B cell (primary cell): ENCODE measurements around the gene TTPAL. TPM values are rescaled to one million over a fixed set of nuclear protein-coding genes. Genes with fewer than 3 reads are reported as not detected.
A peak's percentile ranks its signal among the peaks of the same experiment; 100 is the strongest.

Experiments used
- ATAC-seq: fragments of 200-7000 bp; cut with Tn5 transposase; one replicate; pipeline ENCODE4 v1.10.0; 2021; ENCODE audit warnings: low read depth, mild to moderate bottlenecking, moderate number of reproducible peaks, moderate library complexity
- CTCF ChIA-PET: fragments of 350-600 bp; sonication (Branson Sonifier 250); formaldehyde crosslinking; loops from one replicate; lab custom pipeline; 2021; ENCODE audit warnings: antibody characterized with exemption, inconsistent platforms; lab: Charles Lee
- POLR2A ChIA-PET: fragments of 350-600 bp; sonication (Branson Sonifier 250); formaldehyde crosslinking; loops from one replicate; lab custom pipeline; 2021; ENCODE audit warnings: antibody characterized with exemption; lab: Charles Lee
- DNase-seq: peaks from one replicate; pipeline ENCODE4 v3.0.0; 2013
- H2AFZ ChIP-seq: 2 replicates; pipeline ENCODE4 v1.6.1; 2012; ENCODE audit warnings: mild to moderate bottlenecking, low read depth, low read length; ENCODE audit not compliant: insufficient read depth, poor library complexity, severe bottlenecking
- H3K27ac ChIP-seq, 2 donors: 1 replicate in 1 of 2; 2 replicates in 1 of 2; pipeline ENCODE4 v1.5.1; 2012 to 2013; ENCODE audit warnings: low read length in 2 of 2, mild to moderate bottlenecking in 2 of 2, moderate library complexity in 1 of 2
- H3K27me3 ChIP-seq, 4 experiments: fragments of 200-600 bp in 1 of 4; sonication (generic) in 1 of 4; replicated peaks in 1 of 4; 1 replicate in 2 of 4; 2 replicates in 2 of 4; pipeline versions ENCODE4 v1.6.1 to v1.7.0; 2013 to 2016; ENCODE audit warnings: low read length in 3 of 4, mild to moderate bottlenecking in 2 of 4, mixed read lengths in 1 of 4, moderate library complexity in 1 of 4; ENCODE audit not compliant: insufficient read depth in 4 of 4, control insufficient read depth in 3 of 4; ENCODE audit errors: control extremely low read depth in 1 of 4
- H3K36me3 ChIP-seq, 2 experiments: replicated peaks in 1 of 2; 1 replicate in 1 of 2; 2 replicates in 1 of 2; pipeline versions ENCODE4 v1.6.1 to v1.7.1; 2013; ENCODE audit warnings: low read length in 1 of 2; ENCODE audit not compliant: insufficient read depth in 2 of 2, control insufficient read depth in 1 of 2; ENCODE audit errors: control extremely low read depth in 1 of 2, extremely low read depth in 1 of 2
- H3K4me1 ChIP-seq, 2 donors: fragments of 200-600 bp in 1 of 2; sonication (generic) in 1 of 2; 1 replicate in 1 of 2; 2 replicates in 1 of 2; pipeline versions ENCODE4 v1.5.1 to v1.6.1; 2013 to 2017; ENCODE audit warnings: low read length in 2 of 2; ENCODE audit not compliant: control insufficient read depth in 2 of 2, insufficient read depth in 2 of 2
- H3K4me2 ChIP-seq: replicated peaks from 2 replicates; pipeline ENCODE3; 2012; ENCODE audit warnings: mild to moderate bottlenecking, low read depth, low read length; ENCODE audit not compliant: poor library complexity, severe bottlenecking
- H3K4me3 ChIP-seq, 5 experiments: fragments of 200-600 bp in 1 of 5; sonication (generic) in 1 of 5; 1 replicate in 3 of 5; 2 replicates in 2 of 5; pipeline versions ENCODE4 v1.5.1 to v1.7.0; 2011 to 2016; ENCODE audit warnings: low read length in 4 of 5, mild to moderate bottlenecking in 4 of 5, low read depth in 2 of 5, control low read depth in 1 of 5, moderate library complexity in 1 of 5; ENCODE audit not compliant: insufficient read depth in 1 of 5; ENCODE audit errors: control extremely low read depth in 1 of 5, extremely low read depth in 1 of 5
- H3K79me2 ChIP-seq: fragments of 200-600 bp; sonication (generic); one replicate; pipeline ENCODE4 v1.6.0; 2016; ENCODE audit warnings: low read length; ENCODE audit not compliant: control insufficient read depth, insufficient read depth
- H3K9ac ChIP-seq: fragments of 200-600 bp; sonication (generic); 2 replicates; pipeline ENCODE4 v1.6.1; 2017; ENCODE audit warnings: mild to moderate bottlenecking, low read length, moderate library complexity
- H3K9me3 ChIP-seq, 3 donors: one replicate each; pipeline versions ENCODE4 v1.6.1 to v1.7.1; 2013; ENCODE audit warnings: low read length in 2 of 3; ENCODE audit not compliant: control insufficient read depth in 2 of 3, insufficient read depth in 1 of 3; ENCODE audit errors: control extremely low read depth in 1 of 3
- H4K20me1 ChIP-seq: 2 replicates; pipeline ENCODE4 v1.6.0; 2012; ENCODE audit warnings: mild to moderate bottlenecking, low read length; ENCODE audit not compliant: insufficient read depth, control insufficient read depth, poor library complexity, severe bottlenecking
- H3K27ac Mint-ChIP-seq: one replicate; pipeline ENCODE4 v1.8.0; 2021; ENCODE audit warnings: mixed read lengths
- H3K27me3 Mint-ChIP-seq: one replicate; pipeline ENCODE4 v1.8.0; 2021; ENCODE audit warnings: mixed read lengths
- H3K4me1 Mint-ChIP-seq: one replicate; pipeline ENCODE4 v1.8.0; 2021; ENCODE audit warnings: mixed read lengths
- H3K4me3 Mint-ChIP-seq: one replicate; pipeline ENCODE4 v1.8.0; 2021; ENCODE audit warnings: mixed read lengths
- H3K9me3 Mint-ChIP-seq: one replicate; pipeline ENCODE4 v1.8.0; 2022; ENCODE audit warnings: mixed read lengths; ENCODE audit not compliant: insufficient read depth
- EZH2 ChIP-seq: IDR thresholded peaks from 2 replicates; pipeline ENCODE4 v1.6.1; 2012; ENCODE audit warnings: borderline replicate concordance, low read depth, mild to moderate bottlenecking, moderate library complexity, low read length; ENCODE audit not compliant: insufficient read depth, poor library complexity, severe bottlenecking
- WGBS: methylation state at CpG from one replicate; pipeline ENCODE4 v1.1.5; 2013; ENCODE audit warnings: missing lambda C conversion rate; ENCODE audit not compliant: insufficient coverage; 5-methylcytosine and 5-hydroxymethylcytosine counted together
- intact Hi-C: fragments of 100-400 bp; cut with micrococcal nuclease; formaldehyde crosslinking; loops from one replicate; pipeline ENCODE4 v1.10.0; 2022
- polyA plus RNA-seq: library from polyadenylated mRNA; depleted of rRNA; stranded (reverse); fragments of >200 nt; gene quantifications from 2 replicates; pipeline ENCODE4 v1.2.3, GENCODE V29; 2012
- total RNA-seq, 2 donors: library from RNA; stranded (reverse); fragments of 120-200 nt in 1 of 2; gene quantifications; 1 replicate in 1 of 2; 2 replicates in 1 of 2; pipeline versions ENCODE4 v1.2.3 to v1.2.4, GENCODE V29; 2013 to 2022
- TF ChIP-seq, protein P1 (sequence below): fragments of 200-600 bp; IDR thresholded peaks from one replicate; pipeline ENCODE4 v1.8.0; 2022; ENCODE audit warnings: antibody characterized with exemption, mild to moderate bottlenecking

The TTPAL gene
- total and polyA plus RNA-seq, 2 donors (not counting 1 experiment from before 2014, with no cell fraction given): 4.0 to 26.8 TPM

DNA sequence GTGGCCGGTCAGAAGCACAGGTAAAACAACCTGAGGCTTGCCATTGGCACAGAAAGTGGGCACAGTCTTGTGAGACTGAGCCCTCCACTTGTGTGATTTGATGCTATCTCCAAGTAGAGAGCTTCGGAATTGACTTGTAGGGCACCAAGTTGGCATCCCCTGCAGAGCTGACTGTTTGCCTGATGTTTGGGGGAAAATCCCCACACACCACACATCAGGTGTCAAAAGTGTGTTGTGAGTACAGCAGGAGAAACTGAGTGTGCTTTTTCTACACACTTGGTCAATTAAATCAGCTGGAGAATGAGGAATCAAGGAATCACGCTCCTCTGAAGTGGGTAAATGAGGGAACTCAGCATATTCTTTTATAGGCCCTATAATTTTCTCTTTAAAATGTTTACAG is 45.2 kb downstream of the TTPAL start:
- no peaks in the 10 kb centered on the region for H3K9me3 ChIP-seq
- H2AFZ ChIP-seq: no peak overlapping the region
- peak overlapping the region; percentile 94 for H3K27ac Mint-ChIP-seq
- H3K4me1 Mint-ChIP-seq: peaks cover 54% of the 10 kb centered on the region
- H3K9me3 Mint-ChIP-seq: no peaks in the 10 kb centered on the region
- H3K79me2 ChIP-seq: peaks cover 88% of the 10 kb centered on the region
- ChIA-PET POLR2A (interaction anchor here (0.6 to 1.3 kb wide), 3 partner anchors 55 to 1063 kb away, joined by 3 to 6 read pairs (median 3); no protein-coding TSS in a partner anchor), CTCF (interaction anchor here (1.1 to 1.9 kb wide), 2 partner anchors 78 to 90 kb away, joined by 3 to 6 read pairs; no protein-coding TSS in a partner anchor)
- peak overlapping the region; percentile 89 to 98 (median 95) for H3K4me3 ChIP-seq
- H4K20me1 ChIP-seq: peaks cover 22% of the 10 kb centered on the region
- peaks cover 0 to 4% of the 10 kb centered on the region in 2 experiments for H3K36me3 ChIP-seq
- H3K4me3 Mint-ChIP-seq: peak overlapping the region; percentile 97
- H3K4me2 ChIP-seq: peak overlapping the region; percentile 78
- no peaks in the 10 kb centered on the region for H3K27me3 ChIP-seq
- intact Hi-C loops: loop anchor here (5.0 kb wide), 2 partner anchors 121 to 446 kb away; partner anchors contain the start of gene STK4
- H3K27me3 Mint-ChIP-seq: no peaks in the 10 kb centered on the region
- peak overlapping the region; percentile 94 to 95 for H3K27ac ChIP-seq
- peak overlapping the region; percentile 93 for H3K9ac ChIP-seq
- peaks cover 18 to 25% of the 10 kb centered on the region in 2 donors for H3K4me1 ChIP-seq
- DNase-seq: no peak
- ATAC-seq: no peak
- 86% methylated on average over 1 of the region's 3 CpGs for WGBS
- TF ChIP-seq EZH2: no peak
- TF ChIP-seq, protein P1, sequence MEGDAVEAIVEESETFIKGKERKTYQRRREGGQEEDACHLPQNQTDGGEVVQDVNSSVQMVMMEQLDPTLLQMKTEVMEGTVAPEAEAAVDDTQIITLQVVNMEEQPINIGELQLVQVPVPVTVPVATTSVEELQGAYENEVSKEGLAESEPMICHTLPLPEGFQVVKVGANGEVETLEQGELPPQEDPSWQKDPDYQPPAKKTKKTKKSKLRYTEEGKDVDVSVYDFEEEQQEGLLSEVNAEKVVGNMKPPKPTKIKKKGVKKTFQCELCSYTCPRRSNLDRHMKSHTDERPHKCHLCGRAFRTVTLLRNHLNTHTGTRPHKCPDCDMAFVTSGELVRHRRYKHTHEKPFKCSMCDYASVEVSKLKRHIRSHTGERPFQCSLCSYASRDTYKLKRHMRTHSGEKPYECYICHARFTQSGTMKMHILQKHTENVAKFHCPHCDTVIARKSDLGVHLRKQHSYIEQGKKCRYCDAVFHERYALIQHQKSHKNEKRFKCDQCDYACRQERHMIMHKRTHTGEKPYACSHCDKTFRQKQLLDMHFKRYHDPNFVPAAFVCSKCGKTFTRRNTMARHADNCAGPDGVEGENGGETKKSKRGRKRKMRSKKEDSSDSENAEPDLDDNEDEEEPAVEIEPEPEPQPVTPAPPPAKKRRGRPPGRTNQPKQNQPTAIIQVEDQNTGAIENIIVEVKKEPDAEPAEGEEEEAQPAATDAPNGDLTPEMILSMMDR: no peak
